Keratinocyte (primary cell): ENCODE data around the gene CLDN11. TPM values are rescaled to one million over a fixed set of nuclear protein-coding genes. Genes with fewer than 3 reads are reported as not detected.

ENCODE experiments used
- DNase-seq: peaks from one replicate; pipeline ENCODE4 v3.0.0-alpha.2; 2011; ENCODE audit warnings: low read depth, missing footprints, low spot score
- FAIRE-seq: peaks from 2 replicates; lab custom pipeline; 2011; peaks lifted over from hg19 to GRCh38; lab: Jason Lieb, UNC
- H2AFZ ChIP-seq: 2 replicates; pipeline ENCODE4 v1.6.0; 2012; ENCODE audit warnings: low read length, control low read depth, inconsistent platforms; ENCODE audit not compliant: control insufficient read depth
- H3K27ac ChIP-seq: 2 replicates; pipeline ENCODE4 v1.5.1; 2011; ENCODE audit warnings: low read length; ENCODE audit not compliant: control insufficient read depth, insufficient read depth
- H3K27me3 ChIP-seq: 3 replicates; pipeline ENCODE4 v1.6.0; 2011; ENCODE audit warnings: low read length; ENCODE audit not compliant: control insufficient read depth, insufficient read depth; ENCODE audit errors: extremely low read depth
- H3K36me3 ChIP-seq, 2 experiments: 2 replicates in 1 of 2; 3 replicates in 1 of 2; pipeline ENCODE4 v1.5.1; 2011; ENCODE audit warnings: low read length in 2 of 2, mild to moderate bottlenecking in 1 of 2; ENCODE audit not compliant: control insufficient read depth in 2 of 2, insufficient read depth in 2 of 2; ENCODE audit errors: extremely low read depth in 1 of 2
- H3K4me1 ChIP-seq: 3 replicates; pipeline ENCODE4 v1.5.1; 2011; ENCODE audit warnings: low read length; ENCODE audit not compliant: control insufficient read depth, insufficient read depth; ENCODE audit errors: extremely low read depth
- H3K4me2 ChIP-seq: 3 replicates; pipeline ENCODE4 v1.6.0; 2011; ENCODE audit warnings: low read depth, low read length; ENCODE audit not compliant: control insufficient read depth, insufficient read depth; ENCODE audit errors: extremely low read depth
- H3K4me3 ChIP-seq, 3 experiments: fragments of 200-600 bp in 1 of 3; sonication (generic) in 1 of 3; 2 replicates in 2 of 3; 3 replicates in 1 of 3; pipeline ENCODE4 v1.5.1; 2011 to 2016; ENCODE audit warnings: low read length in 3 of 3, mild to moderate bottlenecking in 3 of 3, control low read depth in 2 of 3, inconsistent platforms in 1 of 3, low read depth in 1 of 3, mixed read lengths in 1 of 3, mixed run types in 1 of 3, moderate library complexity in 1 of 3; ENCODE audit not compliant: control insufficient read depth in 2 of 3, insufficient read depth in 2 of 3; ENCODE audit errors: extremely low read depth in 1 of 3
- H3K79me2 ChIP-seq: 2 replicates; pipeline ENCODE4 v1.6.0; 2012; ENCODE audit warnings: low read length; ENCODE audit not compliant: control insufficient read depth, insufficient read depth
- H3K9ac ChIP-seq: 3 replicates; pipeline ENCODE4 v1.6.0; 2011; ENCODE audit warnings: low read length; ENCODE audit not compliant: control insufficient read depth, insufficient read depth; ENCODE audit errors: extremely low read depth
- H3K9me1 ChIP-seq: 3 replicates; pipeline ENCODE4 v1.6.0; 2011; ENCODE audit warnings: low read length; ENCODE audit not compliant: control insufficient read depth, insufficient read depth; ENCODE audit errors: extremely low read depth
- H3K9me3 ChIP-seq: 2 replicates; pipeline ENCODE4 v1.5.1; 2012; ENCODE audit warnings: low read depth, low read length; ENCODE audit not compliant: control insufficient read depth
- H4K20me1 ChIP-seq: 3 replicates; pipeline ENCODE4 v1.6.0; 2011; ENCODE audit warnings: low read length; ENCODE audit not compliant: control insufficient read depth, insufficient read depth; ENCODE audit errors: extremely low read depth
- EZH2 ChIP-seq: IDR thresholded peaks from one replicate; pipeline ENCODE4 v1.6.1; 2012; ENCODE audit warnings: inconsistent platforms, mild to moderate bottlenecking, low read length, moderate library complexity
- dilution Hi-C: fragments of 300-500 bp; cut with MboI; formaldehyde crosslinking; loops from one replicate; pipeline ENCODE4 v1.7.0; 2020; ENCODE audit warnings: low sequenced_read_pairs; ENCODE audit not compliant: extremely low pct_ligation_motif_present
- polyA plus RNA-seq, 5 experiments: library from polyadenylated mRNA; depleted of rRNA in 3 of 5; stranded (reverse) in 3 of 5; stranded (forward) in 1 of 5; unstranded in 1 of 5; fragments of >200 nt; gene quantifications; 1 replicate in 1 of 5; 2 replicates in 3 of 5; 3 replicates in 1 of 5; pipeline versions ENCODE4 v1.2.1 to v1.2.3, GENCODE V29; 2011 to 2012; ENCODE audit warnings: missing spikeins in 2 of 5, low read depth in 1 of 5, low replicate concordance in 1 of 5
- TF ChIP-seq, protein P1 (sequence below), 3 experiments: IDR thresholded peaks in 1 of 3; conservative IDR thresholded peaks in 1 of 3; optimal IDR thresholded peaks in 1 of 3; 2 replicates in 2 of 3; 3 replicates in 1 of 3; pipeline versions ENCODE3 to v1.5.1; 2011; ENCODE audit warnings: low read length in 3 of 3, mild to moderate bottlenecking in 3 of 3, moderate library complexity in 2 of 3, control low read depth in 1 of 3, inconsistent platforms in 1 of 3; ENCODE audit not compliant: insufficient read depth in 2 of 3; ENCODE audit errors: extremely low read depth in 1 of 3

Gene CLDN11
- polyA plus RNA-seq, 1 donor (not counting 4 experiments of a cell fraction or from before 2014, with no cell fraction given) = 0.12 TPM

DNA sequence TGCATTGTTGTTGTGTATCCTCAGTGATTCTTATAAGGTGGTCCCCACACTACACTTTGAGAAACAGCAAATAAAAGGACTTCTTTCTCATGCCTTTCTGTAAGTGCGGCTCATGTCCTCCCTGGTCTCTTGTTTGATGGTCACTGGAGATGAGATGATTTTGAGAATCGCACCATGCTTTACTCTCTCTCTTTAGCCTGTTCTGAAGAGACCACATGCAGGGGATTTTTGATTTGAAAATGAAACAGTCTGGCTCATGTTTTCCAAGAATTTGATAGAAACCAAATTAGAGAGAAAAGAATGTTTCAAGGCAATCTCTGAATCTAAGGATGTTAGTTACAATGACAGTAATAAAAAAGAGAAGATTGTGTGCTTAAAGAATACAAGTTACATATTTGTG lies 18.0 kb downstream of the CLDN11 start:
- TF ChIP-seq, protein P1, sequence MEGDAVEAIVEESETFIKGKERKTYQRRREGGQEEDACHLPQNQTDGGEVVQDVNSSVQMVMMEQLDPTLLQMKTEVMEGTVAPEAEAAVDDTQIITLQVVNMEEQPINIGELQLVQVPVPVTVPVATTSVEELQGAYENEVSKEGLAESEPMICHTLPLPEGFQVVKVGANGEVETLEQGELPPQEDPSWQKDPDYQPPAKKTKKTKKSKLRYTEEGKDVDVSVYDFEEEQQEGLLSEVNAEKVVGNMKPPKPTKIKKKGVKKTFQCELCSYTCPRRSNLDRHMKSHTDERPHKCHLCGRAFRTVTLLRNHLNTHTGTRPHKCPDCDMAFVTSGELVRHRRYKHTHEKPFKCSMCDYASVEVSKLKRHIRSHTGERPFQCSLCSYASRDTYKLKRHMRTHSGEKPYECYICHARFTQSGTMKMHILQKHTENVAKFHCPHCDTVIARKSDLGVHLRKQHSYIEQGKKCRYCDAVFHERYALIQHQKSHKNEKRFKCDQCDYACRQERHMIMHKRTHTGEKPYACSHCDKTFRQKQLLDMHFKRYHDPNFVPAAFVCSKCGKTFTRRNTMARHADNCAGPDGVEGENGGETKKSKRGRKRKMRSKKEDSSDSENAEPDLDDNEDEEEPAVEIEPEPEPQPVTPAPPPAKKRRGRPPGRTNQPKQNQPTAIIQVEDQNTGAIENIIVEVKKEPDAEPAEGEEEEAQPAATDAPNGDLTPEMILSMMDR (optimal IDR thresholded peaks at IDR 0.05 in 1 of 3, IDR thresholded peaks at IDR 0.05 in 1 of 3, conservative IDR thresholded peaks at IDR 0.05 in 1 of 3; ENCODE audit: extremely low read depth in 1 of 3, insufficient read depth in 2 of 3, low read length in 3 of 3) = no peak
- TF ChIP-seq EZH2 = no peak
- Histone ChIP-seq H4K20me1 (no peaks in the 10 kb centered on the region), H3K4me1 (peaks cover 9% of the 10 kb centered on the region), H3K36me3 (no peaks in the 10 kb centered on the region), H2AFZ (no peak overlapping the region), H3K9me3 (no peaks in the 10 kb centered on the region), H3K79me2 (no peaks in the 10 kb centered on the region), H3K4me2 (no peak overlapping the region), H3K9ac (no peak overlapping the region), H3K27ac (no peak overlapping the region), H3K27me3 (no peaks in the 10 kb centered on the region), H3K9me1 (no peaks in the 10 kb centered on the region), H3K4me3 (no peak overlapping the region)
- FAIRE-seq (no peak), DNase-seq (no peak)
- dilution Hi-C loops = no loop called here

DNA sequence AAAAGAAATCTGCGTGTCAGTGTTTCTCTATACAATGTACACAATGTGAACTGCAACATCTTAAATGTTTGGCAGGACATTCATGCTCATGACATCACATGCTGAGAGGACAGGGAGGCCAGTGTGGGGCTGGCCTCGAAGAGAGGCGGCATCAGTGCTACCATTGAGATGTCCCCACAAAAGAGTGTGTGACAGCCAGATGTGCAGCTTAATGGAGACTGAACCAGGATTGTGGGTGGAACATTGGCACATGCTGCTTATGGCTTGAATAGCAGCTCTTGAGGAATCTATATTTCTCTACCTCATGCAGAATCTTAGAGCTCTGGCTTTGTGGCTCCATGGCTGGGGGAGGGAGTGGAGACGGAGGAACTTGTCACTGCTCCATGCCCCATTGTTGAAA lies 18.5 kb downstream of the CLDN11 start:
- no peaks in the 10 kb centered on the region for H3K9me3 ChIP-seq
- dilution Hi-C loops = no loop called here
- H3K9ac ChIP-seq = no peak overlapping the region
- no peak overlapping the region for H3K4me2 ChIP-seq
- no peak overlapping the region for H3K4me3 ChIP-seq
- DNase-seq (no peak), FAIRE-seq (no peak)
- no peak overlapping the region for H2AFZ ChIP-seq
- no peaks in the 10 kb centered on the region for H3K9me1 ChIP-seq
- H3K27ac ChIP-seq = no peak overlapping the region
- no peaks in the 10 kb centered on the region for H3K36me3 ChIP-seq
- H3K4me1 ChIP-seq = peaks cover 9% of the 10 kb centered on the region
- no peaks in the 10 kb centered on the region for H3K27me3 ChIP-seq
- no peaks in the 10 kb centered on the region for H4K20me1 ChIP-seq
- no peak for TF ChIP-seq EZH2
- TF ChIP-seq, protein P1 (optimal IDR thresholded peaks at IDR 0.05 in 1 of 3, IDR thresholded peaks at IDR 0.05 in 1 of 3, conservative IDR thresholded peaks at IDR 0.05 in 1 of 3; ENCODE audit: extremely low read depth in 1 of 3, insufficient read depth in 2 of 3, low read length in 3 of 3) = no peak
- no peaks in the 10 kb centered on the region for H3K79me2 ChIP-seq
